GM19025 (cell line): ENCODE data around the gene TMEM52B.
"Not testable (repeated sequence)": the region's sequence is repeated elsewhere in the genome, so short reads cannot be mapped to it uniquely, and the experiment has no call there.

Experiments
- ATAC-seq: cut with Tn5 transposase; IDR thresholded peaks from one replicate; pipeline ENCODE4 v1.9.1; 2021; ENCODE audit warnings: mild to moderate bottlenecking, low read depth, moderate library complexity; ENCODE audit not compliant: unreplicated experiment

TMEM52B gene

DNA sequence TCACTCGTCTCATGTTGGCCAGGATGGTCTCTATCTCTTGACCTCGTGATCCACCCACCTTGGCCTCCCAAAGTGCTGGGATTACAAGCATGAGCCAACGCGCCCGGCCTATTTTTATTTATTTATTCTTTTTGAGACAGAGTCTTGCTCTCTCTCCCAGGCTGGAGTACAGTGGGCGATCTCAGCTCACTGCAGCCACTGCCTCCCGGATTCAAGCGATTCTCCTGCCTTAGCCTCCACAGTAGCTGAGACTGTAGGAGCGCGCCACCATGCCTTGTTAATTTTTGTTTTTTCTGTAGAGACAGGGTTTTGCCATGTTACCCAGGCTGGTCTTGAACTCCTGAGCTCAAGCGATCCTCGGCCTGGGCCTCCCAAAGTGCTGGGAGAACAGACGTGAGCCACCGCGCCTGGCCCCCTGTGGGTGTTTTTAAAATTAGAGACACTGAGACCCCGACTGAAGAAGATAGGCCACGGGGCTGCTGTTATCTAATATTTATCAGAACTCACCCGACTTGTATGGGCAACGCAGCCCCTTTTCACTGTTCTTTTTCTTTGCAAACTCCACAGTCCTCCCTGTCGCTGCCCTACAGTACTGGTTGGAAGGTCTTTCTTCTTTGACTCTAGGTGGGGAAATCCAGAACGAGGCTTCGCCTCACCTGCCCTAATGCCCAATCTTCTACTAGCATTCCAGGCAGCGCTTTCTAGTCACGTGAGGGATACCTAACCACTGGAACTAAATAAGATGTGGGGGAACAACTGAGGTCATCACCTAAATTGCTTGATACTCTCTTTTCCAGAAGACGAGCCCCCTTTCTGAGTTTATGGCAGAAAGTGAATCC lies 32.5 kb downstream of the TMEM52B start:
- no peak for ATAC-seq

DNA sequence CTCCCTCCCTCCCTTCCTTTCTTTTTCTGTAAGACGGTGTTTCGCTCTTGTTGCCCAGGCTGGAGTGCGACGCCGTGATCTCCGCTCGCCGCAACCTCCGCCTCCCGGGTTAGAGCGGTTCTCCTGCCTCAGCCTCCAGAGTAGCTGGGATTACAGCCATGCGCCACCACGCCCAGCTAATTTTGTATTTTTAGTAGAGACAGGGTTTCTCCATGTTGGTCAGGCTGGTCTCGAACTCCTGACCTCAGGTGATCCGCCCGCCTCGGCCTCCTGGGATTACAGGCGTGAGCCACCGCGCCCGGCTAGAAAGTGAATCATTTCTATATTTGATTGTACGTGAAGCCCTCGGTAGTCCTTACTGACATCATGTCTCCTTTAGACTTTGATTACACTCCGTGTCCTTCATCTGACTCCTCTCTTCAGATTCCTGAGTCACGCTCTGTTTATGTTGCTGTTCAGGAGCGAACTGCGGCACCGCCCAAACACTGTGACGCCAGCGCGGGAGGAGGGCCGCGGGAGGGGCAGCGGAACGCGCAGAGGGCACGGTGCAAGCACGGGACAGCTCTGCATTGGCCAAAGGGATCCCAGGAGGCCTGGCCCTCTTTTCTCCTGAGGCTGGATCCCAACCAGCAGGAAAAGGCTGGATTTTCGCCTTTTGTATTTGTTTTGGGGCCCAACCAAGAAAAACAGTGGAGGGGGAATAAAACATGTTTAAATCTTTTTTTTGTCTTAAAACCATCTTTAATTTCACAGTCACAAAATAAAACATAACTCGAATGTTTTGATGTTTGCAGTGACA lies 33.3 kb downstream of the TMEM52B start:
- peak; percentile 61 for ATAC-seq

DNA sequence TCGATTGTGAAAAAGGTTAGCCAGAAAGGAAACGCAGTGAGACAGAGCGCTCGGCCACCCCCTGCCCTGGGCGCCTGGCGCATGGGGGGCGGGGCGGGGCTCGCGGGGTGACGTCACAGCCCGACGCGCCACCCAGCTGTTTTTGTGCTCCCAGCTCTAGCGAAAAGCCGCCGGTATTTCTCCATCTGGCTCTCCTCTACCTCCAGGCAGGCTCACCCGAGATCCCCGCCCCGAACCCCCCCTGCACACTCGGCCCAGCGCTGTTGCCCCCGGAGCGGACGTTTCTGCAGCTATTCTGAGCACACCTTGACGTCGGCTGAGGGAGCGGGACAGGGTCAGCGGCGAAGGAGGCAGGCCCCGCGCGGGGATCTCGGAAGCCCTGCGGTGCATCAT lies 33.9 kb downstream of the TMEM52B start, which contains the start of gene GABARAPL1:
TSS of gene GABARAPL1 (plus strand) at position 139 of the 393 bp plus-strand sequence. CDS start at position 392, 253 bp downstream.
- peak; percentile 57 for ATAC-seq

DNA sequence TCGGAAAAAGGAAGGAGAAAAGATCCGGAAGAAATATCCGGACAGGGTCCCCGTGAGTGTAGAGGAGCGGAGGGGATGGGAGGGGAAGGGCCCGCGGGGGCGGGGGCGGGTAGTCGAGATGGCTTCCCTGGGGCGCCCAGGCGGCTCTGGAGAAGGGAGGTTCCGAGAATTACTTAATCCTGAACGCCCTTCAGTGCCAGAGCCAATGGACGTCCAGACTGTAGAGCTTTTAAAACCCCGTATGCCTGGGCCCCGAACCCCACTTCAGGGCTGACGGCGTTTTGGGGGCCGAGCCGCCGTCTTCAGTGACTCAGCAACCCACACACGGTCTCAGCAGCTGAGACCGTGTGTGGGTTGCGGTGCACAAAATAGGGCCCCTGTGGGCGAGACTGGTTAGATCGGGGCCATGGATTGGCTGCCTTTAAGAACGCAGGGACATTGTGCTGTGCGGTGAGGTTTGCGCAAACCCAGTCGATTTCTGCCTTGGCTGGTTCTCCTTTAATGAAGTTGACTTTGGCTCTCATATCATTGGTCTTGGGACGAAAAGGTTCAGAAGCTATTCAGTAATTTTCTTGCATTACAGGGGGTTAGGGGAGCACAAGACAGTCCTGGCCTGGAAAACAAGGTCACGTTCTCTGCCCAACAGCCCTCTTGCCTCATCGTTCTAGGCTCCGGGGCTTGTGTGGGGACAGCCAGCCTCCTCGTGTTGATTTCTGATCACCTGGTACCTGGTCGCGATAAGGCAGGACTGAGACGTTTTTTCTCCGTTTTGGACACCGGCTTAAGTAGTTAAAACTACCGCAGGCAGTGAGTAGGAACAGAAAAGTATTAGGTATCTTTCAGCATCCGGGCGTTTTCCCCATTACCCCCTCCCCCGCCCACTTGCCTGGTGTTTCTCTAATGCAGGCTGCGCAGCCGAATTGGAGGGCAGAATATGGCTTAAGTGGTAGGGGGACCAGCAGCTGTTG lies 34.6 kb downstream of the TMEM52B start:
- ATAC-seq, result peak; percentile 25

DNA sequence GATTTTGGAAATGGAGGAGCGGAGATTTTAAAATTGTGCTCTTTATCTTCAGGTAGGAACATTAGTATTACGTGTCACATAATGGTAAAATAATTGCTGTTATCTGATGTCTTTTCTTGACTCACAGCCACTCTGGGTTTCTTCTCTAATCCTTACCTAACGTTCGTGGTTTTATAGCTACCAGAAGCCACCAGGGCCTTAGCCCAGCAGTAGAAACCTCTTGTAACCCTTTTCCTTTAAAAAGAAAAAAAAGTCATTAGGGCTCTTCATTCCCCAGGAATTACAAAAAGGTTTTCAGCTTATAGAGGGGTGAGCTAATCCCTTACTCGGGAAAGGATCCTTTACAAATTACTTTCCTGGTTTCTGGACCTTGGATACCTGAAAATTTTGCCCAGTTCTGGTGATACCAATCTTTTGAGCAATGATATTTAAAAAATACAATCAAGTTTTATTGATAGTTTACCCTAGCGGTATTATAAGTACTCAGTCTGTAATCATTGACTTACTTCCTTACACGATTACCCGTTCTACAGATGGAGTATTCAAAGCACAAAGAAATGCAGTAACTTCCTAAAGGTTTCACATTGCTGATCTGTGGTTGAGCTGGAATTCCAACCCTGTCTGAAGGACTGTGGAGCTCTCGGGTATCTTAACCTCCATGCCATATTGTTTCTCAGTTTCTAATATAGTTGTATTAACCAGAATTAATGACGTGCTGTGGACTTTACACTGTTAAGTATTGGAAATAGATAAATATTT lies 35.5 kb downstream of the TMEM52B start:
- ATAC-seq, result no peak

DNA sequence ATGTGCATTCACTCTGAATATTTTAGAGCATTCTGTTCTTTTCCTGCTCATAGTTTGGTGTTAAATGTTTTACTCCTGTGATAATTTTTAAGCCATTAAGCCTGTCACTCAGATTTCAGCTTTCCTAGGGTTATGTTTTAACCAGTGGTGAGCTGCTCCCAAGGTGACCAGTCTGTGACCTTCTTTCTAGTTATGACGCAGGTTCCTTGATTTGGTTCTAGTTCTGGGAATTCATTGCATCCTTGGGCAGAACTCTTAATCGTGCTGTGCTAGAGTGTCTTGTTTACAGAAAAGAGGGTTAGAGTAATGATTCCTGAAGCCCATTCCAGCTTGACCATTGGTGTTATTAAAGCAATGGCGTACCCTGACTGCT lies 36.0 kb downstream of the TMEM52B start:
- no peak for ATAC-seq

DNA sequence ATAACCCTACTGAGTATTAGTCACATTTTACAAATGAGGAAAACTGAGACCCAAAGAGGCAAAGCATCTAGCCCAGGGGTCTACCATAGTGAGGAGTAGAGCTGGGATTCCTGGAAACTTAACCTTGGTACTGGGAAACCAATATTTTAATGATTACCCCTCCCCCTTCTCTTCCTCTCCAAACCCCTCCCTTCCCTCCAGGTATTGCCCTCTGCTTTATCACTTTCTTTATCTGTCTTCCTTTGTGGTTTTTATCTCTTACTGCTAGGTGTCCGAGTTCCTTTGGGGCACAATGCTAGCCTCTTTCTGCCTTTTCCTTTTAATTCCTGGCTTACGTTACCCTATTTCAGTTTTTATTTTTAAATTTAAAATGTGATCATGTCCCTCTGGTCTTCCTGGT lies 36.6 kb downstream of the TMEM52B start:
- ATAC-seq, result no peak

DNA sequence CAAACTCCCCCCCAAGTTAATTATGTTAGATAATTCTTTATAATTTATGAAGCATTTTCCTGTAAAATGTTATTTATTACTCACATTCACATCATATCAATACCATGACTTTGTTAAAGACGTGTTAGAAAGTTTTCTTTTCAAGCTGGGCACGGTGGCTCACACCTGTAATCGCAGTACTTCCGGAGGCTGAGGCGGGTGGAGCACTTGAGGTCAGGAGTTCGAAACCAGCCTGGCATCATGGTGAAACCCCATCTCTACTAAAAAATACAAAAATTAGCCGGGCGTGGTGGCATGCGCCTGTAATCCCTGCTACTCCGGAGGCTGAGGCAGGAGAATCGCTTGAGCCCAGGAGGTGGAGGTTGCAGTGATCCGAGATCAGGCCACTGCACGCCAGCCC lies 37.1 kb downstream of the TMEM52B start:
- not testable (repeated sequence) for ATAC-seq

DNA sequence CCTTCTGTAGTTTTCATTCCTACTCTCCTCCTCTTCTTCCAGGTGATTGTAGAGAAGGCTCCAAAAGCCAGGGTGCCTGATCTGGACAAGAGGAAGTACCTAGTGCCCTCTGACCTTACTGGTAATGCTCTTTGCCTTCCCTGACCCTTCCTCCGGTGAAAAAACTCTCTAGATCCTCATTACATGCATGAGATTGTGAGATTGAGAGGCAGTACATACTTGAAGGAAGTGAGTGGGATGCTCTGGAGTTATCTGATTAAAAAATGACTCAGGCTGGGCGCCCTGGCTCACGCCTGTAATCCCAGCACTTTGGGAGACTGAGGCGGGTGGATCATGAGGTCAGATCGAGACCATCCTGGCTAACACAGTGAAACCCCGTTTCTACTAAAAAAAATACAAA lies 39.2 kb downstream of the TMEM52B start:
- ATAC-seq, result no peak

DNA sequence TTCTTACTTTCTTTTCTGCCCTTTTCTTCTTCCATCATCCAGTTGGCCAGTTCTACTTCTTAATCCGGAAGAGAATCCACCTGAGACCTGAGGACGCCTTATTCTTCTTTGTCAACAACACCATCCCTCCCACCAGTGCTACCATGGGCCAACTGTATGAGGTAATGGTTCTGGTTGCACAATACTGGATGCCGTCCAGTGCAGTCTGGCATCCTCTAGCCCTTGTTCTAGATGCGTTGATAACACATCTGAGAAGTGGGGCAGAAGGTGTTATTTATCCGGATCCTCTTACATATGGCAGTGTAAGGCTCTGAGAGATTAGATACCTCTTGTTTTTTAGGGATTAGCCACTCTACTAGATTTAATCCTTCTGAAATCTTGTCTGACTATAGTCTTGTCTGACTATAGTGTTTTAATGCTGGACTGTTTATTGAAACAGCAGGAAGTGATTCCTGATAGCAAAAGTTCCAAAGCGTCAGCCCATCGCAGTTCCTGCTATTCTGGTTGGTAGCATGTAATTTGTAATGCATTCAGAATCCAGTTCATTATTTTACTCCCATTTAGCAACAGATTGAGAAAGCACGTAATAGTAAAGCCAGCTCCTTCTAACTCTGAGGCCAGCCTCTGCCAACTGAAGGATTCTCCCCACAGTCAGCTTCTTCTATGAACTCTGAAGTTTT lies 41.7 kb downstream of the TMEM52B start:
- no peak for ATAC-seq

DNA sequence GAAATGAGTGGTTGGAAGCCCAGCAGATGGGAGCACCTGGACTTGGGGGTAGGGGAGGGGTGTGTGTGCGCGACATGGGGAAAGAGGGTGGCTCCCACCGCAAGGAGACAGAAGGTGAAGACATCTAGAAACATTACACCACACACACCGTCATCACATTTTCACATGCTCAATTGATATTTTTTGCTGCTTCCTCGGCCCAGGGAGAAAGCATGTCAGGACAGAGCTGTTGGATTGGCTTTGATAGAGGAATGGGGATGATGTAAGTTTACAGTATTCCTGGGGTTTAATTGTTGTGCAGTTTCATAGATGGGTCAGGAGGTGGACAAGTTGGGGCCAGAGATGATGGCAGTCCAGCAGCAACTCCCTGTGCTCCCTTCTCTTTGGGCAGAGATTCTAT lies 43.0 kb downstream of the TMEM52B start:
- ATAC-seq, result no peak

DNA sequence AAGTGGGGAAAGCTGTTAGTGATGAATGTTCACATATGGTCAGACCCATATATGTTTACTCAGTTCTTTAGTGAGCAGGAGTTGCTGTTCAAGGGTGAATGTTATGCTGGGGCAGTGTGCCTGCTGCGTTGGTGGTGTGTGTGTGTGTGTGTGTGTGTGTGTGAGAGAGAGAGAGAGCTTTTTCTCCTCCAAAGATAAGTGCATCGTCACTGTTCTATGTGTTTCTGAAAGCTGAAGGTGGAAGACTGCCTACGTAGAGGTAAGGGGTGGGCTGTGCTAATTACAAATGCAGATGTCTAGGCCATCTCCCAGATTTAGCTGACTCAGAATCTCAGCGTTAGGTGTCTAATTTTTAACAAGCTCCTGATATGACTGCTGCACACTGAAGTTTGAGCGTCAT lies 44.4 kb downstream of the TMEM52B start:
- ATAC-seq, result no peak

DNA sequence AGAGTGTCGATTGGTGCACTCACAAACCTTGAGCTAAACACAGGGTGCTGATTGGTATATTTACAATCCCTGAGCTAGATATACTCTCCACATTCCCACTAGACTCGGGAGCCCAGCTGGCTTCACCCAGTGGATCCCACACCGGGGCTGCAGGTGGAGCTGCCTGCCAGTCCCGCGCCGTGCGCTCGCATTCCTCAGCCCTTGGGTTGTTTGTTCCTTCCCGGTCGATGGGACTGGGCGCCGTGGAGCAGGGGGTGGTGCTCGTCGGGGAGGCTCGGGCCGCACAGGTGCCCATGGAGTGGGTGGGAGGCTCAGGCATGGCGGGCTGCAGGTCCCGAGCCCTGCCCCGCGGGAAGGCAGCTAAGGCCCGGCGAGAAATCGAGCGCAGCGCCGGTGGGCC lies 46.6 kb downstream of the TMEM52B start:
- ATAC-seq, result not testable (repeated sequence)

DNA sequence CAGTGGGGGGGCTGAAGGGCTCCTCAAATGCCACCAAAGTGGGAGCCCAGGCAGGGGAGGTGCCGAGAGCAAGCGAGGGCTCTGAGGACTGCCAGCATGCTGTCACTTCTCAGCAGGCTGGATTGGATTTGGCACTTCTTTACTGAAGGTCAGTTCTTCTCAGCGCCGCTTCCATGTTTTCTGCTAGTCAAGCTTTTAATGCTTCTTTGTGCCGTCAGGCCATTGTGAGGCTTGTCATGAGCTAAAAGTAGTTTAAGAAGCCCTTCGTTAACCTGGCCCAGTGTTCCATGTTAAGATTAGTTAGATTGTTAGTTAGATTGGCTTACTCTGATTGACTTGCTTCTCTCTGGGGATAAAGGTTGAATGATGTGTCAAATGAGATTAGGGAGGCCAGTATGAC lies 47.3 kb downstream of the TMEM52B start:
- ATAC-seq, result no peak

DNA sequence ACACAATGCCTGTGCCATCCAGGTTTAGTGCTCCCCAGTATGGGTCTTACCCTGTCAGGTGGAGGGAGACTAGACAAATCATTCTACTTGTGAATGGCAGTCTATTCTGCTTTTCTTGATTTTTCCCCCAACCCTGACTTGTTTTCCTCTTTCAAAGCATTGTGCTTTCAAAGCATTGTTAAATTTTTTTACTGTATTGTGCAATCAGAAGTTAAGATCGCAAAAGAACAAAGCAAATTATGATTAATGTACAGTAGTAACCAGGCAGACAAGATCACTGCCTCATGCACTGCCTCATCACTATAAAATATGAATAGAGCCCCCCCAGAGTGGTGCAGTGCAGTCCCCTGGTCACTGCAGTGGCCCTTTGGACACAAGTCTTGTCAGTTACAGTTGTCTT lies 47.9 kb downstream of the TMEM52B start:
- ATAC-seq, result no peak

DNA sequence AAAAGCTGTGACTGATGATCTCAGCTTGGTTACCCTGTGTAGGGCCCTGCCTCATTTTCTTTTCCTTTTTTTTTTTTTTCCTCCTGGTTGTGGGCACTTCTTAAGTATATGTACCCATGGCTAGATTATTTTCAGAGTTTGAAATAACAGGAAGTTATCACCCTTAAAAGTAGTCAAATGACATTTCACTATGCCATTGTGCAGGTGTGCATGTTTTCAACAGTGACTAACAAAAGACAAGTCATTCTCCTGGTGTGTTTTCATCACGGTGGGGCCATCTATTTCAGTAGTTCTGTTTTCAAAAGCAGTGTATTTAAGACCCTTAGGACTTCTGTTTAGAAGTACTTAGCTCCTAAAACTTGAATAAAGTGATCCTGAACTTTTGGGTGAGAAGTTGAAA lies 48.8 kb downstream of the TMEM52B start:
- no peak for ATAC-seq

DNA sequence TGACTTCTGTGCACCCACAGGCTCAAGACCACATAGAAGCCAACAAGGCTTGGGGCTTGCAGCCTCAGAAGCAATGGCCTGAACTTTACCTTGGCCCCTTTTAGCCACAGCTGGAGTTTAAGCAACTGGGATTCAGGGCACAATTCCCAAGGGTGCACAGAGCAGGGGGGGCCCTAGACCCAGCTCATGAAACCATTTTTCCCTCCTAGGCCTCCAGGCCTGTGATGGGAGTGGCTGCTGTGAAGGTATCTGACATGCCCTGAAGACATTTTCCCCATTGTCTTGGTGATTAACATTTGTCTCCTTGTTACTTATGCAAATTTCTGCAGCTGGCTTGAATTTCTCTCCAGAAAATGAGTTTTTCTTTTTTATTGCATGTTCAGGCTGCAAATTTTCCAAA lies 55.7 kb downstream of the TMEM52B start:
- no peak for ATAC-seq

DNA sequence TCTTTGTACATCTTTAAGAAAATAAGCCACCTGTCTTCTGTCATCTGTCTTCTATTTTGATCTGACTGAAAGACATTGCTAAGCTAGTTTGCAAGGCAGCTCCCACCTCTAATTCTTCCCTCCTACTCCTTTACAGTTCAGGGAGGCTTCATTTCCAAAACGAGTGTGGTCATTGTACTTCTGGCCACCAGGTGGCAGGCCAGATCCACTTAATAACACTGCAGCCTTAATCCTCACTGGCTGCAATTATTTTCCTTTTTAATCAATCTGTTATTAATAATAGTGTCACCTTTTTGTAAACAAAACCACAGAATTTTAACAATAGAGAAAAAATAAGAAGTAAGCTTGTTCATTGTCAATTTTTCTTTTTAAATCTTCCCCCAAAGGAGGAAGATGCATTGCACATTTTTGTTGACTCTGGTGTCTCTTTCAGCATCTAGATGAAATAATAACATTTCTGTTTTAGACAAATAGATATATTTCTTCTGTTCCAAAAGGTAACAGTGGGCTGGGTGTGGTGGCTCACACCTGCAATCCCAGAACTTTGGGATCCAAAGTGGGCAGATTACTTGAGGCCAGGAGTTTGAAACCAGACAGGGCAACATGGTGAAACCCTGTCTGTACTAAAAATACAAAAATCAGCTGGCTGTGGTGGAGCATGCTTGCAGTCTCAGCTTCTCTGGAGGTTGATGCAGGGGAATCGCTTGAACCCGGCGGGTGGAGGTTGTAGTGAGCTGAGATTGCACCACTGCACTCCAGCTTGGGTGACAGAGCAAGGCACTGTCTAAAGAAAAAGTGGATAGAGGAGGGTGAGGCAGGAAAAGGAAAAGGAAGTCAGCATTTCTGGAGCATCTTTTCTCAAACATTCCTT lies 57.2 kb downstream of the TMEM52B start:
- no peak for ATAC-seq
